GM21576 (cell line): ENCODE measurements around the gene LMLN.
"Not testable (repeated sequence)": the region's sequence is repeated elsewhere in the genome, so short reads cannot be mapped to it uniquely, and the experiment has no call there.

ENCODE experiments used
- ATAC-seq: cut with Tn5 transposase; IDR thresholded peaks from one replicate; pipeline ENCODE4 v1.9.1; 2021; ENCODE audit warnings: mild to moderate bottlenecking, moderate library complexity; ENCODE audit not compliant: unreplicated experiment

The LMLN gene

GRCh38 chr3:198071602-198072287 is 111.7 kb downstream of the LMLN start:
- ATAC-seq: peak; percentile 53

- ATAC-seq: no peak
Measured at GRCh38 chr3:198076722-198077308, 116.8 kb downstream of the LMLN start.

- ATAC-seq: no peak
Measured at GRCh38 chr3:198079771-198080520, 119.9 kb downstream of the LMLN start.

GRCh38 chr3:198080521-198081384 is 120.7 kb downstream of the LMLN start:
- peak; percentile 79 for ATAC-seq

GRCh38 chr3:198081421-198081844 is 121.4 kb downstream of the LMLN start:
- no peak for ATAC-seq

DNA sequence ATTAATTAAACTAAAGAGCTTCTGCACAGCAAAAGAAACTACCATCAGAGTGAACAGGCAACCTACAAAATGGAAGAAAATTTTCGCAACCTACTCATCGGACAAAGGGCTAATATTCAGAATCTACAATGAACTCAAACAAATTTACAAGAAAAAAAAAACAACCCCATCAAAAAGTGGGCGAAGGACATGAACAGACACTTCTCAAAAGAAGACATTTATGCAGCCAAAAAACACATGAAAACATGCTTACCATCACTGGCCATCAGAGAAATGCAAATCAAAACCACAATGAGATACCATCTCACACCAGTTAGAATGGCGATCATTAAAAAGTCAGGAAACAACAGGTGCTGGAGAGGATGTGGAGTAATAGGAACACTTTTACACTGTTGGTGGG is 122.2 kb downstream of the LMLN start:
- not testable (repeated sequence) for ATAC-seq

DNA sequence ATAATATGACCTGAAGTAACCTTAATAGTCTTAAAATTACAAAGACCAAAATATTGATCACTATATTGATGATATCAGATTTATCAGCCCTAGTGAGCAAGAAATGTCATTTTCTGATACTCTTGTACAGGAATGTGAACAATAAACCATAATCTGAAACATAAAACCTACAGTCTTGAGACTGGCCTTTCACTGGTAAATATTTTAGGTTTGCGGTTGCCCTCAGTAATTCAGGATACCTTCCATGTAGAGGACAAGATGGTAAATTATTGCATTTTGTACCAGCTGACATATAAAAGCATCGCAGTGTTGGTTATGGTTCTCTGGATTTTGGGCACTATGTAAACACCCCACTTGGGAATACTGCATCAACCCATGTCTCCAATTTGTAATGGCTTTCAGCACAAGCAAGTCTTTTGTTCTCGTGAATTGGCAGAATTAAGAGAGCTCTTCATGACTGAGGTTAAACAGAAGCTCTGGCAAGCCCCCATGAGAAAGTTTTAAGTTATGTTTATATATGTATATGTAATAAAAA is 128.5 kb downstream of the LMLN start:
- no peak for ATAC-seq

GRCh38 chr3:198090795-198091332 is 130.8 kb downstream of the LMLN start:
- no peak for ATAC-seq

DNA sequence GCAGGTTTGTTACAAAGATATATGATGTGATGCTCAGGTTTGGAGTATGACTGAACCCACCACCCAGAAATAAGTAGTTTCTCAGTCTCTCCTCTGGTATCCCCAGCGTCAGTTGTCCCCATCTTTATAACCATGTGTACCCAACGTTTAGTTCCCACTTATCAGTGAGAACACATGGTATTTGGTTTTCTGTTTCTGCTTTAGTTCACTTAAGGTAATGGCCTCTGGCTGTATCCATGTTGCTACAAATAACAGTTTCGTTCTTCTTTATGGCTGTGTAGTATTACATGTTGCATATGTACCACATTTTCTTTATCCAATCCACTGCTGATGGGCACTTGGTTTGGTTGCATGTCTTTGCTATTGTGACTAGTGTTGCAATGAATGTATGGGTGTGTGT is 132.3 kb downstream of the LMLN start:
- ATAC-seq: no peak

DNA sequence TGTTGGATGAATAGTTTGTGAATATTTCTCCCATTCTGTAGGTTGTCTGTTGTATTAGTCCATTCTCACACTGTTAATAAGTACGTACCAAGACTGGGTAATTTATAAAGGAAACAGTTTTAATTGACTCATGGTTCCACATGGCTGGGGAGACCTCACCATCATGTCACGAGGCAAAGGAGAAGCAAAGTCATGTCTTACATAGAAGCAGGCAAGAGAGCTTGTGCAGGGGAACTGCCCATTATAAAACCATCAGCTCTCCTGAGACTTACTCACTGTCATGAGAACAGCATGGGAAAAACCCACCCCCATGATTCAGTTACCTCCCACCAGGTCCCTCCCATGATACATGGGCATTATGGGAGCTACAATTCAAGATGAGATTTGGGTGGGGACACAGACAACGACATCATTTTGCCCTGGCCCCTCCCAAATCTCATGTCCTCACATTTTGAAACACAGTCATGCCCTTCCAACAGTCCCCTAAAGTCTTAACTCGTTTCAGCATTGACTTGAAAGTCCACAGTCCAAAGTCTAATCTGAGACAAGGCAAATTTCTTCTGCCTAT is 133.2 kb downstream of the LMLN start:
- ATAC-seq: no peak
